Adrenal gland (tissue), 12 donors: ENCODE results near the gene ACADS. TPM values are rescaled to one million over a fixed set of nuclear protein-coding genes. Genes with fewer than 3 reads are reported as not detected.

Experiments used
- DNase-seq, 7 donors: peaks; one replicate each; pipeline ENCODE4 v3.0.0-alpha.2; 2019 to 2020
- H3K27ac ChIP-seq, 5 donors: fragments of 200-600 bp; sonication (generic) in 4 of 5; 1 replicate in 3 of 5; 2 replicates in 2 of 5; pipeline versions ENCODE4 v1.5.1 to v1.8.0; 2016 to 2020; ENCODE audit warnings: mild to moderate bottlenecking in 1 of 5
- H3K27me3 ChIP-seq: fragments of 200-600 bp; 2 replicates; pipeline ENCODE4 v1.8.0; 2021
- H3K36me3 ChIP-seq, 2 donors: fragments of 200-600 bp; replicated peaks in 1 of 2; 1 replicate in 1 of 2; 2 replicates in 1 of 2; pipeline versions ENCODE4 v1.5.1 to v1.8.0; 2018 to 2022
- H3K4me1 ChIP-seq, 2 donors: fragments of 200-600 bp; replicated peaks in 1 of 2; 1 replicate in 1 of 2; 2 replicates in 1 of 2; pipeline versions ENCODE4 v1.5.1 to v1.8.0; 2018 to 2021
- H3K4me3 ChIP-seq, 4 donors: fragments of 200-600 bp; sonication (generic) in 3 of 4; one replicate each; pipeline ENCODE4 v1.5.1; 2016 to 2018
- H3K9me3 ChIP-seq, 3 donors: fragments of 200-600 bp; sonication (generic) in 1 of 3; replicated peaks in 1 of 3; 1 replicate in 2 of 3; 2 replicates in 1 of 3; pipeline versions ENCODE4 v1.5.1 to v1.8.0; 2016 to 2021
- POLR2A ChIP-seq, 2 donors: fragments of 450-650 bp; IDR thresholded peaks; one replicate each; pipeline ENCODE4 v1.6.1; 2017; ENCODE audit warnings: antibody characterized with exemption in 2 of 2, mild to moderate bottlenecking in 2 of 2, moderate library complexity in 1 of 2
- WGBS, 4 donors: extraction: QIAGEN DNeasy Blood & Tissue Kit in 2 of 4; methylation state at CpG; one replicate each; pipeline versions ENCODE4 v1.1.5 to v1.1.7; 2013 to 2017; 5-methylcytosine and 5-hydroxymethylcytosine counted together
- intact Hi-C, 2 donors: fragments of 100-400 bp; cut with DNase I; formaldehyde crosslinking; loops; one replicate each; pipeline versions ENCODE4 v1.14.1 to v1.15.0; 2022 to 2023
- polyA plus RNA-seq, 3 donors: library from polyadenylated mRNA; stranded (reverse); fragments of 200-250 nt in 2 of 3; fragments of 350-450 nt in 1 of 3; fragmentation: Illumina TruSeq in 1 of 3; extraction: RNeasy Lipid Tissue Mini Kit (QIAGEN cat#74804) in 1 of 3; gene quantifications; one replicate each; pipeline ENCODE4 v1.2.3, GENCODE V29; 2013 to 2014
- total RNA-seq, 9 donors: library from RNA; depleted of rRNA in 4 of 9; stranded (reverse); fragments of >200 nt in 4 of 9; fragments of 120-200 nt in 1 of 9; fragmentation: NEBNext Ultra II Directional in 1 of 9; extraction: Animal tissue kit (Norgen Biotek cat#: 25700) in 1 of 9; gene quantifications; one replicate each; pipeline versions ENCODE4 v1.1.0 to v1.2.4, GENCODE V29; 2013 to 2023
- TF ChIP-seq, protein P1 (sequence below), 6 experiments: fragments of 450-650 bp in 4 of 6; fragments of 200-600 bp in 2 of 6; sonication (generic) in 1 of 6; IDR thresholded peaks; 1 replicate in 5 of 6; 2 replicates in 1 of 6; pipeline versions ENCODE4 v1.5.1 to v1.8.0; 2016 to 2021; ENCODE audit warnings: antibody characterized with exemption in 6 of 6, mild to moderate bottlenecking in 2 of 6, moderate library complexity in 1 of 6
- donor health status: healthy with polysubstance abuse.
- donor health status: Bipolar disorder and iron deficiency.
- donor health status: DM: yes; HTN: yes; CAD: no.
- donor health status: DM: no; HTN: no; CAD: no.
- donor health status: DM: no; HTN: no; CAD: no.
- donor health status: DM: yes; HTN: yes; CAD: no.

ACADS gene
- total and polyA plus RNA-seq, 12 donors = 6.2 to 179 (median 81.0) TPM

DNA sequence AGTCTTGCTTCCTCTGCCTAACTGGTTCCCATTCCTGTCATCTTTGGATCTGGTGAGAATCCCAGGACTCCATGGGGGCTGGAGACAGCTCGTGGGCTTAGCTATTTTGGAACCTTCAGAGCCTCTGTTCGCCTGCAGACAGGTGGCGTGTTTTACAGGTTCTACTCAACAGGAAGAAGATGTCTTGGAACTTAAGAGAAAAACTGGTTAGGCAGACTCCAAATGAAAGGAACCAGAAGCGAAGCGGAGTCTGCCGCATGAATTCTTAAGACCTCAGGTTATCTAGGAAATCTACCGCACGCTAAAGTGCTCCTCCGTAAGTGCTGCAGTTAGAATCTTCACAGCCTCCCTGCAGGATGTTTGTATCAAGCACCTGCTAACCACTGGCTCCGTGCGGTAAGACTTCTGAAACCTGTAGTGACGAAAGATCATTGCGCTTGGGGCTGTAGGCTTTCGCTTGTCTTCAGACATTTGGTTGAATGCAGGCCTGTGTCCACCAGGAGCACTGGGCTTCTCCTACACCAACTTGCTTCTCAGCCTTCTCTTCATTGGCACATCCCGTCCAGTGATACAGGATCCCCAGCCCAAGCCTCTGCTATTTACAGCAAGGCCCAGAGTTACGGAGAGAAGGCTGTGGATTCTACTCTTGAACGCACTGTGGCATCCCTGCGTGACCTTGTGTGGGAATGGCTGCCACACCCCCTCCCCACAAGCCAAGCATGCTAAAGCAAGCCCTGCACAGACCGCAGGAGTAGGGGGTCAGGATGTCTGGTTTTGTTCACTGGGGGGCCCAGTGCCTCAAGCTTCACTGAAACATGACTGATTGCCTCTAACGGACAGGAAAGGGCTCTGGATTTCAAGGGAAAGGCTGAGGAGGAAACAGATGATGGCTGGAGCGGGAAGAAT, 35.0 kb downstream of the ACADS start:
- intact Hi-C loops = no loop called here
- H3K4me3 ChIP-seq = no peak overlapping the region
- no peak overlapping the region for H3K27ac ChIP-seq
- TF ChIP-seq POLR2A (IDR thresholded peaks at IDR 0.05) = no peak
- TF ChIP-seq, protein P1, sequence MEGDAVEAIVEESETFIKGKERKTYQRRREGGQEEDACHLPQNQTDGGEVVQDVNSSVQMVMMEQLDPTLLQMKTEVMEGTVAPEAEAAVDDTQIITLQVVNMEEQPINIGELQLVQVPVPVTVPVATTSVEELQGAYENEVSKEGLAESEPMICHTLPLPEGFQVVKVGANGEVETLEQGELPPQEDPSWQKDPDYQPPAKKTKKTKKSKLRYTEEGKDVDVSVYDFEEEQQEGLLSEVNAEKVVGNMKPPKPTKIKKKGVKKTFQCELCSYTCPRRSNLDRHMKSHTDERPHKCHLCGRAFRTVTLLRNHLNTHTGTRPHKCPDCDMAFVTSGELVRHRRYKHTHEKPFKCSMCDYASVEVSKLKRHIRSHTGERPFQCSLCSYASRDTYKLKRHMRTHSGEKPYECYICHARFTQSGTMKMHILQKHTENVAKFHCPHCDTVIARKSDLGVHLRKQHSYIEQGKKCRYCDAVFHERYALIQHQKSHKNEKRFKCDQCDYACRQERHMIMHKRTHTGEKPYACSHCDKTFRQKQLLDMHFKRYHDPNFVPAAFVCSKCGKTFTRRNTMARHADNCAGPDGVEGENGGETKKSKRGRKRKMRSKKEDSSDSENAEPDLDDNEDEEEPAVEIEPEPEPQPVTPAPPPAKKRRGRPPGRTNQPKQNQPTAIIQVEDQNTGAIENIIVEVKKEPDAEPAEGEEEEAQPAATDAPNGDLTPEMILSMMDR (IDR thresholded peaks at IDR 0.05) = no peak
- H3K27me3 ChIP-seq = no peaks in the 10 kb centered on the region
- no peaks in the 10 kb centered on the region for H3K9me3 ChIP-seq
- H3K36me3 ChIP-seq = peaks cover 0 to 36% of the 10 kb centered on the region in 2 donors
- no peak for DNase-seq
- no peaks in the 10 kb centered on the region for H3K4me1 ChIP-seq
- WGBS, 4 donors = 93 to 96% (median 95%) methylated on average over 19 to 21 of the region's 21 CpGs

DNA sequence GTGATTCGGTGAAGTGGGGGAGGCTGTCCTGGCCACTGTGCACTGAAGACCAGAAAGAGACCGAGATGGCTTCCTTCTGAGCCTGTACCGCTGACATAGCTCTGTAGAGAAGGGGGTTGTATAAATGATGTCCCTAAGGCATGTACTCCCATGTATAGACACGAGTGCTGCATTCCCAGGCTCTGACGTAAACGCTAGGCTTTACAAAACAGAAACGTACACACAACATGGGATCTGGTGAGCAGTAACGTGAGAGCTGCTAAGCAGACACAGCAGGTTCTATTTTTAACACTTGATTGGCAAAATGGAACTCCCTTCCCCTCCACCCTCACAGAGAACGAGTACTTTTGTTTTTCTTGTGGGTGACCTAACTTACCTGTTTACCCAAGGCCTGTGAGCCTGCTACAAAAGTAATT, 35.9 kb downstream of the ACADS start:
- intact Hi-C loops = no loop called here
- H3K27ac ChIP-seq = no peak overlapping the region
- peaks cover 0 to 45% of the 10 kb centered on the region in 2 donors for H3K36me3 ChIP-seq
- no peak for DNase-seq
- TF ChIP-seq, protein P1 (IDR thresholded peaks at IDR 0.05) = no peak
- no peak for TF ChIP-seq POLR2A (IDR thresholded peaks at IDR 0.05)
- H3K4me1 ChIP-seq = no peaks in the 10 kb centered on the region
- no peaks in the 10 kb centered on the region for H3K27me3 ChIP-seq
- no peaks in the 10 kb centered on the region for H3K9me3 ChIP-seq
- H3K4me3 ChIP-seq = no peak overlapping the region
- 64 to 86% (median 73%) methylated on average over 9 of the region's 9 CpGs for WGBS, 4 donors

GRCh38 chr12:120762086-120762485, 36.5 kb downstream of the ACADS start:
- H3K36me3 ChIP-seq = peaks cover 0 to 51% of the 10 kb centered on the region in 2 donors
- H3K27me3 ChIP-seq = no peaks in the 10 kb centered on the region
- 61 to 84% (median 79%) methylated on average over 6 of the region's 6 CpGs for WGBS, 4 donors
- H3K4me3 ChIP-seq = no peak overlapping the region
- intact Hi-C loops = no loop called here
- no peak for DNase-seq
- no peak overlapping the region for H3K27ac ChIP-seq
- no peaks in the 10 kb centered on the region for H3K4me1 ChIP-seq
- H3K9me3 ChIP-seq = no peaks in the 10 kb centered on the region
- no peak for TF ChIP-seq POLR2A (IDR thresholded peaks at IDR 0.05)
- TF ChIP-seq, protein P1 (IDR thresholded peaks at IDR 0.05) = no peak

DNA sequence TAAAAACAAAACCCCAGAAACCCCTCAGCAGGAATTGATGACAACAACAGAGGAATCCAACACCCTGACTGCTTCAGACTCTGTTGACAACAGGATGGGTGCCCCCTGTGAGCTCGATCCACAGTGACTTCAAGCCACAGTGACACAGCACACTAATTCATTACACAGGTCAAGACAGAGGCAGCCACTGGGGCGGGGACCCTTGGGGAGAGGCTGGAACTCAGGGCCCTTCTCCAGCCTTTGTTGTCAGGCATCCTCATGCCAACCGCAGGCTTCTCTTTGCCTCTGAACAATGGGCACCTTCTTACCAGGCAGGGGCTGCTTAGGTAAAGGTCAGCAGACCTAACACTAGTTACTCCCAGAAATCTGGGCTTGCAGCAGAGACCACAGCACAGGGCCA, 37.6 kb downstream of the ACADS start:
- H3K36me3 ChIP-seq = peaks cover 0 to 63% of the 10 kb centered on the region in 2 donors
- H3K9me3 ChIP-seq = no peaks in the 10 kb centered on the region
- H3K4me3 ChIP-seq = no peak overlapping the region
- no peak overlapping the region for H3K27ac ChIP-seq
- no peaks in the 10 kb centered on the region for H3K27me3 ChIP-seq
- TF ChIP-seq, protein P1 (IDR thresholded peaks at IDR 0.05) = no peak
- TF ChIP-seq POLR2A (IDR thresholded peaks at IDR 0.05) = no peak
- intact Hi-C loops = no loop called here
- no peaks in the 10 kb centered on the region for H3K4me1 ChIP-seq
- 76 to 94% (median 86%) methylated on average over 1 to 3 of the region's 3 CpGs for WGBS, 4 donors
- DNase-seq = no peak
